Heart left ventricle (tissue), 13 donors: ENCODE results near the gene FNBP1.

Experiments used
- POLR2A ChIP-seq, 2 donors: fragments of 450-650 bp; IDR thresholded peaks; one replicate each; pipeline ENCODE4 v1.6.1; 2017; ENCODE audit warnings: antibody characterized with exemption in 2 of 2, mild to moderate bottlenecking in 2 of 2, moderate library complexity in 2 of 2
- TF ChIP-seq, protein P1 (sequence below), 12 donors: fragments of 200-600 bp; sonication (generic) in 4 of 12; IDR thresholded peaks; one replicate each; pipeline versions ENCODE4 v1.5.0 to v1.8.0; 2018 to 2022; ENCODE audit warnings: antibody characterized with exemption in 12 of 12, mild to moderate bottlenecking in 5 of 12
- donor health status: ischemic (EF 13 %, LVEDD 7.1; RV severe dilation, severe dysfunction).
- donor health status: DM: no; HTN: yes; CAD: no.
- donor health status: DM: no; HTN: no; CAD: no.
- donor health status: ischemic (EF 25% LVEDD 6.9; RV normal size, moderate dysfunction).
- donor health status: ischemic (EF 25% LVEDD 5.7; RV mildly dilated, moderate dysfunction).
- donor health status: ischemic (EF 35%, LVEDD 5.7; RV mildly dilated, moderate dysfunction).
- donor health status: nonischemic (EF 11% LVEDD 7.7; RV severe dilation, severe dysfunction).
- donor health status: DM: yes; HTN: yes; CAD: no.
- donor health status: PGD.
- donor health status: ischemic (EF 29% LVEDD 5.4; RV normal size, mild dysfunction).
- donor health status: nonischemic (EF 23%, LVEDD 6.1; RV moderate dilation, normal function).

DNA sequence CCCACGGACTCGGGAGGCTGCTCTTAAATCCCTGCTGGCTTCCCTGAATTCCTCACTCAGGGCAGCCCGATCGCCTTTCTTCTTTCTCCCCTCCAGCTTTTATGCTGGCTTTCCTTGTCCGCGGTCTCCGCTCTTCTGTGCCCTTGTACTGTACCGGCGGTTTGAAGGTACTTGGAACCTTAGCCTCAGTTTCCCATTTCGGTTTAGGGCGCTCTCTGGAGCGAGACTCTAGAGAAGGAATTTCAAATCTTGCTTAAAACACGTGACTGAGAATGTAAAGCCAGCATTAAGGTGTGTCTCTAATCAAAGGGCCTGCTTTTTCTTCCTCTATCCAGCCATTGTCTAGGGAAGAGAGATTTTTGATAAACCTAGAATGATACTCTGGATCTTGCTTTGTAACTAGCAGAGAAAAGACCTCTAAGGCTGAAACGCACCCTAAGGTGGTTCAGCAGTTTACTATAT, 11.4 kb upstream of the FNBP1 start:
- TF ChIP-seq, protein P1, sequence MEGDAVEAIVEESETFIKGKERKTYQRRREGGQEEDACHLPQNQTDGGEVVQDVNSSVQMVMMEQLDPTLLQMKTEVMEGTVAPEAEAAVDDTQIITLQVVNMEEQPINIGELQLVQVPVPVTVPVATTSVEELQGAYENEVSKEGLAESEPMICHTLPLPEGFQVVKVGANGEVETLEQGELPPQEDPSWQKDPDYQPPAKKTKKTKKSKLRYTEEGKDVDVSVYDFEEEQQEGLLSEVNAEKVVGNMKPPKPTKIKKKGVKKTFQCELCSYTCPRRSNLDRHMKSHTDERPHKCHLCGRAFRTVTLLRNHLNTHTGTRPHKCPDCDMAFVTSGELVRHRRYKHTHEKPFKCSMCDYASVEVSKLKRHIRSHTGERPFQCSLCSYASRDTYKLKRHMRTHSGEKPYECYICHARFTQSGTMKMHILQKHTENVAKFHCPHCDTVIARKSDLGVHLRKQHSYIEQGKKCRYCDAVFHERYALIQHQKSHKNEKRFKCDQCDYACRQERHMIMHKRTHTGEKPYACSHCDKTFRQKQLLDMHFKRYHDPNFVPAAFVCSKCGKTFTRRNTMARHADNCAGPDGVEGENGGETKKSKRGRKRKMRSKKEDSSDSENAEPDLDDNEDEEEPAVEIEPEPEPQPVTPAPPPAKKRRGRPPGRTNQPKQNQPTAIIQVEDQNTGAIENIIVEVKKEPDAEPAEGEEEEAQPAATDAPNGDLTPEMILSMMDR (IDR thresholded peaks at IDR 0.05): no peak
- TF ChIP-seq POLR2A (IDR thresholded peaks at IDR 0.05): no peak
